GM12873 (cell line): Measurements from ENCODE around the gene CNNM1.

Experiments
- CTCF ChIP-seq: IDR thresholded peaks from 2 replicates; pipeline ENCODE4 v1.5.1; 2012; ENCODE audit warnings: low read depth, mild to moderate bottlenecking, moderate library complexity, low read length, control low read depth; ENCODE audit not compliant: insufficient read depth; ENCODE audit errors: missing control alignments

Gene CNNM1

GRCh38 chr10:99432047-99432446, 102.9 kb downstream of the CNNM1 start:
- no peak for TF ChIP-seq CTCF

GRCh38 chr10:99432881-99433280, 103.7 kb downstream of the CNNM1 start:
- no peak for TF ChIP-seq CTCF

GRCh38 chr10:99433378-99434020, 104.3 kb downstream of the CNNM1 start:
- TF ChIP-seq CTCF, result peak; percentile 17

- TF ChIP-seq CTCF, result peak; percentile 46
Observed at GRCh38 chr10:99435986-99436638, 107.0 kb downstream of the CNNM1 start.

- TF ChIP-seq CTCF, result no peak
Observed at GRCh38 chr10:99438890-99439289, 109.7 kb downstream of the CNNM1 start.

- no peak for TF ChIP-seq CTCF
Observed at GRCh38 chr10:99442394-99442793, 113.2 kb downstream of the CNNM1 start.

- no peak for TF ChIP-seq CTCF
Observed at GRCh38 chr10:99443500-99443899, 114.3 kb downstream of the CNNM1 start.
